SJSA1 (cell line): ENCODE data around the gene MSGN1. TPM values are rescaled to one million over a fixed set of nuclear protein-coding genes. Genes with fewer than 3 reads are reported as not detected.
"Not testable (repeated sequence)": the region's sequence is repeated elsewhere in the genome, so short reads cannot be mapped to it uniquely, and the experiment has no call there.

ENCODE experiments used
- DNase-seq, 2 experiments: peaks; one replicate each; pipeline ENCODE4 v3.0.0-alpha.2; 2015 to 2020; ENCODE audit warnings: low spot score in 2 of 2, low read depth in 1 of 2
- H3K27ac ChIP-seq: fragments of 250-450 bp; sonication (Bioruptor Pico); 2 replicates; pipeline ENCODE4 v1.5.1; 2020; ENCODE audit warnings: mild to moderate bottlenecking, moderate library complexity
- H3K27me3 ChIP-seq: fragments of 250-450 bp; sonication (Bioruptor Pico); replicated peaks from 2 replicates; pipeline ENCODE4 v1.5.1; 2020; ENCODE audit warnings: mild to moderate bottlenecking, moderate library complexity
- H3K36me3 ChIP-seq: fragments of 250-450 bp; sonication (Bioruptor Pico); 2 replicates; pipeline ENCODE4 v1.5.1; 2020; ENCODE audit warnings: mild to moderate bottlenecking
- H3K4me1 ChIP-seq: fragments of 250-450 bp; sonication (Bioruptor Pico); replicated peaks from 2 replicates; pipeline ENCODE4 v1.6.1; 2021; ENCODE audit warnings: mild to moderate bottlenecking
- H3K4me3 ChIP-seq: fragments of 250-450 bp; sonication (Bioruptor Pico); 2 replicates; pipeline ENCODE4 v1.5.1; 2020; ENCODE audit warnings: mild to moderate bottlenecking
- H3K9me3 ChIP-seq: fragments of 250-450 bp; sonication (Bioruptor Pico); replicated peaks from 2 replicates; pipeline ENCODE4 v1.5.1; 2020; ENCODE audit warnings: mild to moderate bottlenecking
- total RNA-seq: library from RNA; depleted of rRNA; stranded (reverse); fragments of >200 nt; shearing (Covaris generic); gene quantifications from 2 replicates; pipeline ENCODE4 v1.2.3, GENCODE V29; 2014

Gene MSGN1
- total RNA-seq, 1 experiment from 2014 or later = not detected

- H3K27ac ChIP-seq = no peak overlapping the region
- H3K4me1 ChIP-seq = peaks cover 10% of the 10 kb centered on the region
- no peaks in the 10 kb centered on the region for H3K27me3 ChIP-seq
- DNase-seq = no peak
- H3K9me3 ChIP-seq = no peaks in the 10 kb centered on the region
- H3K36me3 ChIP-seq = no peaks in the 10 kb centered on the region
- no peak overlapping the region for H3K4me3 ChIP-seq
These were observed 634 bp upstream of the MSGN1 start for GRCh38 chr2:17815468-17816184.

- no peaks in the 10 kb centered on the region for H3K36me3 ChIP-seq
- H3K27ac ChIP-seq = no peak overlapping the region
- H3K9me3 ChIP-seq = no peaks in the 10 kb centered on the region
- no peak for DNase-seq
- no peaks in the 10 kb centered on the region for H3K27me3 ChIP-seq
- H3K4me3 ChIP-seq = no peak overlapping the region
- H3K4me1 ChIP-seq = peaks cover 6% of the 10 kb centered on the region
These were observed 2.1 kb downstream of the MSGN1 start for GRCh38 chr2:17818235-17818815.

GRCh38 chr2:17821080-17821479 lies 4.8 kb downstream of the MSGN1 start:
- Histone ChIP-seq H3K27ac (no peak overlapping the region), H3K9me3 (no peaks in the 10 kb centered on the region), H3K4me3 (no peak overlapping the region), H3K4me1 (no peaks in the 10 kb centered on the region), H3K36me3 (no peaks in the 10 kb centered on the region), H3K27me3 (no peaks in the 10 kb centered on the region)
- no peak for DNase-seq

- no peaks in the 10 kb centered on the region for H3K27me3 ChIP-seq
- H3K27ac ChIP-seq = no peak overlapping the region
- DNase-seq = no peak
- no peaks in the 10 kb centered on the region for H3K4me1 ChIP-seq
- H3K4me3 ChIP-seq = no peak overlapping the region
- no peaks in the 10 kb centered on the region for H3K36me3 ChIP-seq
- H3K9me3 ChIP-seq = no peaks in the 10 kb centered on the region
These were observed 5.5 kb downstream of the MSGN1 start for GRCh38 chr2:17821535-17822444.

GRCh38 chr2:17822445-17823117 lies 6.3 kb downstream of the MSGN1 start:
- Histone ChIP-seq H3K36me3 (no peaks in the 10 kb centered on the region), H3K27me3 (no peaks in the 10 kb centered on the region), H3K4me3 (no peak overlapping the region), H3K27ac (no peak overlapping the region), H3K4me1 (no peaks in the 10 kb centered on the region), H3K9me3 (no peaks in the 10 kb centered on the region)
- no peak for DNase-seq

- H3K27me3 ChIP-seq, H3K4me1 ChIP-seq, H3K4me3 ChIP-seq, H3K36me3 ChIP-seq, DNase-seq, H3K27ac ChIP-seq, H3K9me3 ChIP-seq: not testable (repeated sequence)
These were observed 7.4 kb downstream of the MSGN1 start for GRCh38 chr2:17823646-17824045.

GRCh38 chr2:17827316-17827715 lies 11.1 kb downstream of the MSGN1 start:
- no peak for DNase-seq
- Histone ChIP-seq H3K27ac (no peak overlapping the region), H3K4me3 (no peak overlapping the region), H3K4me1 (no peaks in the 10 kb centered on the region), H3K36me3 (no peaks in the 10 kb centered on the region), H3K9me3 (no peaks in the 10 kb centered on the region), H3K27me3 (peaks cover 5% of the 10 kb centered on the region; the same call in 1 of the 2 replicates)

GRCh38 chr2:17827785-17828184 lies 11.5 kb downstream of the MSGN1 start:
- Histone ChIP-seq H3K9me3 (no peaks in the 10 kb centered on the region), H3K4me3 (no peak overlapping the region), H3K36me3 (no peaks in the 10 kb centered on the region), H3K4me1 (no peaks in the 10 kb centered on the region), H3K27me3 (peaks cover 5% of the 10 kb centered on the region; the same call in 1 of the 2 replicates), H3K27ac (no peak overlapping the region)
- DNase-seq = no peak

- H3K36me3 ChIP-seq = no peaks in the 10 kb centered on the region
- peaks cover 5% of the 10 kb centered on the region; the same call in 1 of the 2 replicates for H3K27me3 ChIP-seq
- H3K4me3 ChIP-seq = no peak overlapping the region
- H3K4me1 ChIP-seq = no peaks in the 10 kb centered on the region
- no peak overlapping the region for H3K27ac ChIP-seq
- no peaks in the 10 kb centered on the region for H3K9me3 ChIP-seq
- DNase-seq = peak; percentile 50 to 58
These were observed 14.1 kb downstream of the MSGN1 start for GRCh38 chr2:17830053-17831034.

GRCh38 chr2:17835516-17835915 lies 19.3 kb downstream of the MSGN1 start:
- Histone ChIP-seq H3K4me3 (no peak overlapping the region), H3K27me3 (peaks cover 5% of the 10 kb centered on the region; the same call in 1 of the 2 replicates), H3K36me3 (no peaks in the 10 kb centered on the region), H3K4me1 (no peaks in the 10 kb centered on the region), H3K9me3 (no peaks in the 10 kb centered on the region), H3K27ac (no peak overlapping the region)
- DNase-seq = no peak

- DNase-seq = no peak
- H3K9me3 ChIP-seq = no peaks in the 10 kb centered on the region
- no peak overlapping the region for H3K27ac ChIP-seq
- no peak overlapping the region for H3K4me3 ChIP-seq
- H3K36me3 ChIP-seq = no peaks in the 10 kb centered on the region
- H3K27me3 ChIP-seq = no peaks in the 10 kb centered on the region
- H3K4me1 ChIP-seq = no peaks in the 10 kb centered on the region
These were observed 23.7 kb downstream of the MSGN1 start for GRCh38 chr2:17839959-17840358.

GRCh38 chr2:17843457-17843856 lies 27.2 kb downstream of the MSGN1 start:
- H3K27me3 ChIP-seq = no peaks in the 10 kb centered on the region
- no peak overlapping the region for H3K4me3 ChIP-seq
- H3K27ac ChIP-seq = no peak overlapping the region
- H3K36me3 ChIP-seq = no peaks in the 10 kb centered on the region
- H3K4me1 ChIP-seq = no peaks in the 10 kb centered on the region
- no peaks in the 10 kb centered on the region for H3K9me3 ChIP-seq
- DNase-seq = no peak

- Histone ChIP-seq H3K9me3 (no peaks in the 10 kb centered on the region), H3K36me3 (no peaks in the 10 kb centered on the region), H3K27ac (no peak overlapping the region), H3K27me3 (no peaks in the 10 kb centered on the region), H3K4me3 (no peak overlapping the region), H3K4me1 (no peaks in the 10 kb centered on the region)
- DNase-seq = peak in 1 of 2 experiments; percentile 5
These were observed 29.5 kb downstream of the MSGN1 start for GRCh38 chr2:17845806-17846205.
